Activated CD8-positive, alpha-beta memory T cell treated with anti-CD3 and anti-CD28 coated beads for 24 hours (primary cell): ENCODE results near the gene CALR3.
"Not testable (repeated sequence)": the region's sequence is repeated elsewhere in the genome, so short reads cannot be mapped to it uniquely, and the experiment has no call there.

Source experiments
- DNase-seq: peaks from one replicate; pipeline ENCODE4 v3.0.0-alpha.2; 2020

CALR3 gene

GRCh38 chr19:16524991-16525734 lies 29.2 kb upstream of the CALR3 start:
- no peak for DNase-seq

- no peak for DNase-seq
Measured at GRCh38 chr19:16522559-16523377, 26.8 kb upstream of the CALR3 start.

GRCh38 chr19:16521715-16522289 lies 25.8 kb upstream of the CALR3 start:
- no peak for DNase-seq

GRCh38 chr19:16520986-16521624 lies 25.1 kb upstream of the CALR3 start:
- DNase-seq, result no peak

- DNase-seq, result no peak
Measured at GRCh38 chr19:16520074-16520973, 24.4 kb upstream of the CALR3 start.

GRCh38 chr19:16519230-16519687 lies 23.3 kb upstream of the CALR3 start:
- no peak for DNase-seq

- no peak for DNase-seq
Measured at GRCh38 chr19:16518483-16519229, 22.7 kb upstream of the CALR3 start.

GRCh38 chr19:16518061-16518460 lies 22.1 kb upstream of the CALR3 start:
- DNase-seq, result no peak

- no peak for DNase-seq
Measured at GRCh38 chr19:16516923-16517610, 21.1 kb upstream of the CALR3 start.

- no peak for DNase-seq
Measured at GRCh38 chr19:16516381-16516780, 20.4 kb upstream of the CALR3 start.

GRCh38 chr19:16514383-16515019 lies 18.5 kb upstream of the CALR3 start:
- no peak for DNase-seq

- not testable (repeated sequence) for DNase-seq
Measured at GRCh38 chr19:16512611-16513010, 16.6 kb upstream of the CALR3 start.

- DNase-seq, result no peak
Measured at GRCh38 chr19:16509141-16510061, 13.4 kb upstream of the CALR3 start.

- no peak for DNase-seq
Measured at GRCh38 chr19:16508546-16508945, 12.6 kb upstream of the CALR3 start.

- no peak for DNase-seq
Measured at GRCh38 chr19:16506961-16507360, 11.0 kb upstream of the CALR3 start.

- DNase-seq, result not testable (repeated sequence)
Measured at GRCh38 chr19:16506161-16506560, 10.2 kb upstream of the CALR3 start.

GRCh38 chr19:16504271-16504670 lies 8.3 kb upstream of the CALR3 start:
- no peak for DNase-seq

- DNase-seq, result no peak
Measured at GRCh38 chr19:16497837-16498236, 1.9 kb upstream of the CALR3 start.

GRCh38 chr19:16497042-16497441 lies 1.1 kb upstream of the CALR3 start:
- DNase-seq, result no peak
